Right cardiac atrium (tissue), 5 donors: ENCODE measurements around the gene TSC22D2. TPM values are rescaled to one million over a fixed set of nuclear protein-coding genes. Genes with fewer than 3 reads are reported as not detected.

Source experiments
- ATAC-seq, 2 donors: fragments of 200-7000 bp; cut with Tn5 transposase; one replicate each; pipeline versions ENCODE4 v1.8.0 to v1.9.1; 2020; ENCODE audit warnings: moderate library complexity in 2 of 2, mild to moderate bottlenecking in 1 of 2
- DNase-seq, 3 donors: peaks; one replicate each; pipeline ENCODE4 v3.0.0-alpha.2; 2020
- H3K27ac ChIP-seq: one replicate; pipeline ENCODE4 v1.5.1; 2013; ENCODE audit warnings: mild to moderate bottlenecking, low read length, control low read depth, moderate library complexity
- H3K27me3 ChIP-seq: one replicate; pipeline ENCODE4 v1.6.1; 2013; ENCODE audit not compliant: control insufficient read depth, insufficient read depth
- H3K4me1 ChIP-seq: one replicate; pipeline ENCODE4 v1.6.1; 2013; ENCODE audit warnings: low read length; ENCODE audit not compliant: control insufficient read depth, insufficient read depth
- H3K4me3 ChIP-seq: one replicate; pipeline ENCODE4 v1.5.1; 2013; ENCODE audit warnings: low read length, control low read depth
- H3K9me3 ChIP-seq: one replicate; pipeline ENCODE4 v1.6.1; 2013; ENCODE audit warnings: low read length; ENCODE audit not compliant: control insufficient read depth
- WGBS: extraction: QIAGEN DNeasy Blood & Tissue Kit; methylation state at CpG from one replicate; pipeline ENCODE4 v1.1.7; 2013; 5-methylcytosine and 5-hydroxymethylcytosine counted together
- intact Hi-C, 4 donors: fragments of 100-400 bp; cut with DNase I; formaldehyde crosslinking; loops; one replicate each; pipeline versions ENCODE4 v1.11.0 to v1.14.0; 2022 to 2023
- long read RNA-seq, 4 donors: library from polyadenylated mRNA; unstranded; transcript quantifications; one replicate each; pipeline ENCODE4 v2.0.0, GENCODE V29; 2020 to 2021
- polyA plus RNA-seq: library from polyadenylated mRNA; stranded (reverse); fragments of 200-250 nt; gene quantifications from one replicate; pipeline ENCODE4 v1.2.3, GENCODE V29; 2013
- total RNA-seq, 4 donors: library from RNA; stranded (reverse); fragmentation: NEBNext Ultra II Directional; extraction: Animal tissue kit (Norgen Biotek cat#: 25700); gene quantifications; one replicate each; pipeline ENCODE4 v1.2.1, GENCODE V29; 2021
- donor health status: healthy with polysubstance abuse.
- donor health status: DM: no; HTN: yes; CAD: no.
- donor health status: DM: no; HTN: no; CAD: no.
- donor health status: DM: no; HTN: yes; CAD: no; lungs with severe emphysema.
- donor health status: DM: yes; HTN: yes; CAD: no.

The TSC22D2 gene
- 10 to 100 TPM; 36.5 to 43.6 (median 38.1) TPM for total RNA-seq
- polyA plus RNA-seq, result 22.6 TPM
- long read RNA-seq, donor 1, full-length matches to known transcripts, result 115 of 122 reads
- long read RNA-seq, donor 1, partial matches to known transcripts, result 0 of 122 reads
- long read RNA-seq, donor 1, other reads (novel, unspliced or antisense), result 7 of 122 reads
- long read RNA-seq, donor 2, full-length matches to known transcripts, result 50 of 52 reads
- long read RNA-seq, donor 2, partial matches to known transcripts, result 0 of 52 reads
- long read RNA-seq, donor 2, other reads (novel, unspliced or antisense), result 2 of 52 reads
- long read RNA-seq, donor 3, full-length matches to known transcripts, result 184 of 215 reads
- long read RNA-seq, donor 3, partial matches to known transcripts, result 2 of 215 reads
- long read RNA-seq, donor 3, other reads (novel, unspliced or antisense), result 29 of 215 reads
- long read RNA-seq, donor 4, full-length matches to known transcripts, result 59 of 63 reads
- long read RNA-seq, donor 4, partial matches to known transcripts, result 0 of 63 reads
- long read RNA-seq, donor 4, other reads (novel, unspliced or antisense), result 4 of 63 reads

DNA sequence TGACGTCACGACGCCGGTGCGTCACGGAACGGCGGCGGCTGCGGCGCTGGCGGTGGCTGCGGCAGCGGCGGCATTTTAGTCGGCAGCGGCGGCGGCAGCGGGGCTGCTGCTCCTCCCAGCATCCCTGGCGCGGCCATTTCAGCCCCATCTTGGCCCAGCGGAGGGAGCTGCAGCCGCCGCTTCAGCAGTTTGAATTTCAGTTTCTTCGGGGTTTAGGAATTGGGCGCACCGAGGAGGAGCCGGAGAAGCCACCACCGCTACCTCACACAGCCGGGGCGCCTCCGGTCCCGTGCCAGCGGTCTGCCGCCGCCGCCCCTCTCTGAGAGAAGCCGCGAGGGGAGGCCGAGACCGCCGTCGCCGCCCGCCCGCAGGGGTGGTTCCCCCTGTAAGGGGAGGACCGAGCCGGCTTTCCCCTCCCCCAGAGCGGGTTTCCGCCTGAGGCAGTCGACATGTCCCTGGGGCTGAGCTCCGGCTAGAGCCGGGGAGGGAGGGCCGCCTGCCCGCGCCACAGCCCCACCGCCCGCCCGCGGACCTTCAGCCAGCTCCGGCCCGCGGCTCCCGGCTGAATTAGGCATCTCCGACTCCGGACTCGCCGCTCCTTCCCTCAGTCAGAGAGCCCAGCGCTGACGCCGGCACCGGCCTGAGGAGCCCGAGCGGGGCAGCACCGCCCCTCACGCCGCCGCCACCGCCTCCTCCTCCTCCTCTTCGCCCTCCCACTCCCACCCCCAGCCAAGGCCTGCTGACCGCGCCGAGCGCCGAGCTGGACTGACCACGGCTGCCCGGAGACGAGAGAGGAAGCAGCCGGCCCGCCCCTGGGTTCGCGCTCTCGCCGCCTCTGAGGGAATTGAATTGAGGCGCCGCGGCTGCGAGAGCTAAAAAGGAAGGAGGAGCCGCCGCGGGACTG, at the start of gene TSC22D2:
TSS of gene TSC22D2 (plus strand) at position 78 of the 904 bp plus-strand sequence. CDS start 1,053 bp downstream, outside the sequence.
- ATAC-seq, result peak; percentile 93
- no peaks in the 10 kb centered on the region for H3K4me1 ChIP-seq
- peak within 1 kb of the TSS; percentile 86 for H3K4me3 ChIP-seq
- no peaks in the 10 kb centered on the region for H3K27me3 ChIP-seq
- WGBS, result under 1% methylated on average over 101 of the region's 102 CpGs
- no peaks in the 10 kb centered on the region for H3K9me3 ChIP-seq
- peak within 1 kb of the TSS; percentile 99 for H3K27ac ChIP-seq
- peak; percentile 96 to 99 (median 98) for DNase-seq
- intact Hi-C loops, result loop anchor here in 2 of 4 donors (5.0 kb wide), 2 partner anchors 36 to 176 kb away; no protein-coding TSS in a partner anchor

DNA sequence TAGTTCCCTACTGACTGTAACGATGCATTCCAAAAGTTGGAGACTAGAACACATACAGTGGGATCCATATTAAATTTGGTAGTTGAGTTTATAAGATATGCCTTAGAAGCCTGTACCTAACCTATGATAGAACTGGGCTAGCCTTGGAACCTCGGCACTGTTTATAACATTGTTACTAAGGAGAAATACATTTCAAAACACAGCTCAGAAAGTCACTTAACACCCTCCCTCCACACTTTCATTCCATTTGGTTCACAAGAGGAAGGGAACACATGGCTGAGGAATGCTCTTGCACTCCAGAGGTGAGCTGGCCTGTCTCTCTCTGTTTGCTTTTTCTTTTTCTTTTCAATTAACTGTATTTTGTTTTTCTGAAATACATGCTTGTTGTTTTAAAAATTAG, 48.7 kb upstream of the TSC22D2 start:
- no peaks in the 10 kb centered on the region for H3K9me3 ChIP-seq
- H3K4me1 ChIP-seq, result no peaks in the 10 kb centered on the region
- 74% methylated on average over 2 of the region's 2 CpGs for WGBS
- H3K4me3 ChIP-seq, result no peak overlapping the region
- no peak overlapping the region for H3K27ac ChIP-seq
- no peaks in the 10 kb centered on the region for H3K27me3 ChIP-seq
- intact Hi-C loops, result loop anchor here in 1 of 4 donors (2.0 kb wide), 1 partner anchor 35 kb away; no protein-coding TSS in a partner anchor
- ATAC-seq, result no peak
- DNase-seq, result no peak

DNA sequence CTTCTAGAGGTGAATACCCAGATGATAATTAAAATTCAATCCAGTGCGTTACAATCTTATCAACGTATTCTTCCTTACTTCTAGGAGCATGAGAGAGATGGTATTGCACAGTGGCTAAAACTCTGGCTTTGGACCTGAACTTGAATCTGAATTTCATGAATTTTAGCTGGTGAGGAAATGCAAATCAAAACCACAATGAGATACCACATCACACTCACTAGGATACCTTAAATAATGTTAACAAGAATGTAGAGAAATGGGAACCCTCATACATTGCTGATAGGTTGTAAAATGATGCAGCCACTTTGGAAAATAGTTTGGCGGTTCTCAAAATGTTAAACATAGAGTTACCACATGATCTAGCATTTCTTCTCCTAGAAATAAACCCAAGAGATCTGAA, 47.1 kb upstream of the TSC22D2 start:
- Histone ChIP-seq H3K27me3 (no peaks in the 10 kb centered on the region), H3K4me1 (no peaks in the 10 kb centered on the region), H3K9me3 (no peaks in the 10 kb centered on the region), H3K27ac (no peak overlapping the region), H3K4me3 (no peak overlapping the region)
- intact Hi-C loops, result no loop called here
- ATAC-seq (no peak), DNase-seq (no peak)
- WGBS, result 92% methylated on average over 3 of the region's 3 CpGs

DNA sequence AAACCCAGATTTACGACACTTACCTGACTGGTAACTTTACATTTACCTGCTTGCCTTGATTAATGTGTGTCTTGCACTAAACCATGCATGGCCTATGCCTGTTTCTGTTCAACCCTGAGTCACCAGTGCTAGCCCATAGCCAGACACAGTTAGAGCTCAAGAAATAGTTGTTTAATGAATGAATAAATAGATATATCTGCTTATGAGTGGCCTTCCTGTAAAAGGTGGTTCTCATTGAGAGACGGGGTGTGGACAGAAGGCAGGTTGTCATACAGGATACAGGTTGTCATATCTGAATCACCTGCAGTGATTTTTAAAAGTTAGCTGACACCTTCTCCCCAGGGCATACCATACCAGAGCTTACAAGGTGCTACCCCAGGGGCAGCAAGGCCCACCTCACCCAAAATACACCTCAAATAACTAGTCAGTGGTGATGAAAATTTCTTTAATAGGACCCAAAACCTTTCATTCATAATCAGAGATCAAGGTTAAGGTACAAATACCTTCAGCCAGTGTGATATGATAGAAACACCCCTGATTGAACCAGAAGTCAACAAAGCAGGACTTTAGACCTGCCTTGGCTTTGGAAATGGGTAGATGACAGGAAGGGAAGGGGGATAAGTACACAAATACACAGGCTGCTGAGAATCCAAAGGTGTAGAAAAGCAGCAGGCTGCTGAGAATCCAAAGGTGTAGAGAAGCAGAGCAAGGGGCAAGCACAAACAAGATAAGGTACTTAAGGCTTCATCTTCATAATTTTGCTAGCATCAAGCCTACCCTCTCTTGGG, 45.4 kb upstream of the TSC22D2 start:
- no peak overlapping the region for H3K4me3 ChIP-seq
- DNase-seq, result no peak
- H3K9me3 ChIP-seq, result no peaks in the 10 kb centered on the region
- H3K27me3 ChIP-seq, result no peaks in the 10 kb centered on the region
- H3K27ac ChIP-seq, result no peak overlapping the region
- no peaks in the 10 kb centered on the region for H3K4me1 ChIP-seq
- WGBS, result 99% methylated on average over 2 of the region's 2 CpGs
- intact Hi-C loops, result no loop called here
- ATAC-seq, result no peak

DNA sequence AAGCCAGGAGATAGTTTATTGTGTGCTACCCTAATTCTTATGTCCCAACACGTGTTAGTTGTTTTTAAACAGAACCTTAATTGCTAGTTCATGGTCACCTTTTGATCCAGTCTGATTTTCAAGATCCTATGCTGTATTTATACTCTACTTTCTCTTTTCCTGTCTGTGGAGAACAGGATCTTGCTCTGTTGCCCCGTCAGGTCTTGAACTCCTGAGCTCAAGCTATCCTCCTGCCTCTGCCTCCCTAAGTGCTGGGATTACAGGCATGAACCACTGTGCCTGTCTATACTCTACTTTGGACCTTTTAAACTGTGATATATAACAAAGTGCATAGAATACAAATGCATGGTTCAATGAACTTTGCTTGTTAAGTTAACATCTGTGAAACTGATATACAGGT, 44.7 kb upstream of the TSC22D2 start:
- WGBS, result 91% methylated on average over 2 of the region's 2 CpGs
- ATAC-seq, result no peak
- Histone ChIP-seq H3K4me3 (no peak overlapping the region), H3K27ac (no peak overlapping the region), H3K9me3 (no peaks in the 10 kb centered on the region), H3K27me3 (no peaks in the 10 kb centered on the region), H3K4me1 (no peaks in the 10 kb centered on the region)
- intact Hi-C loops, result no loop called here
- DNase-seq, result no peak

DNA sequence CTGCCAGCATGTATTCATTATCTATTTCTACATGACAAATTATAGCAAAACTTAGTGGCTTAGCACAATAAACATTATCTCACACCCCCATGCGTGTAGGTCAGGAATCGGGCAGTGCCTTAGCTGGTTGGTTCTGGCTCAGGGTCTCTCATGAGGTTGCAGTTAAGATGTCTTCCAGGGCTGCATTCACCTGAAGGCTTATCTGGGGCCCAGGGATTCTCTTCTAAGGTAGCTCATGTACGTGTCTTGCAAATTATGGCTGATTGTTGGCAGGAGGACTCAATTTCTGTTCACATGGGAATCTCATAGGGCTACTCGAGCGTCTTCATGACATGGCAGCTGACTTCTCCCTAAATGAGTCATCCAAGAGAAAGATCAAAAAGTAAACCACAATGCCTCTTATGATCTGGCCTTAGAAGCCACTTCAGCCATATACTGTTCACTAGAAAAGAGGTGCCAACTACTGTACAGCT, 42.9 kb upstream of the TSC22D2 start:
- DNase-seq (no peak), ATAC-seq (no peak)
- no peaks in the 10 kb centered on the region for H3K9me3 ChIP-seq
- no peak overlapping the region for H3K27ac ChIP-seq
- no peaks in the 10 kb centered on the region for H3K4me1 ChIP-seq
- 75% methylated on average over 5 of the region's 5 CpGs for WGBS
- H3K27me3 ChIP-seq, result no peaks in the 10 kb centered on the region
- intact Hi-C loops, result no loop called here
- no peak overlapping the region for H3K4me3 ChIP-seq

DNA sequence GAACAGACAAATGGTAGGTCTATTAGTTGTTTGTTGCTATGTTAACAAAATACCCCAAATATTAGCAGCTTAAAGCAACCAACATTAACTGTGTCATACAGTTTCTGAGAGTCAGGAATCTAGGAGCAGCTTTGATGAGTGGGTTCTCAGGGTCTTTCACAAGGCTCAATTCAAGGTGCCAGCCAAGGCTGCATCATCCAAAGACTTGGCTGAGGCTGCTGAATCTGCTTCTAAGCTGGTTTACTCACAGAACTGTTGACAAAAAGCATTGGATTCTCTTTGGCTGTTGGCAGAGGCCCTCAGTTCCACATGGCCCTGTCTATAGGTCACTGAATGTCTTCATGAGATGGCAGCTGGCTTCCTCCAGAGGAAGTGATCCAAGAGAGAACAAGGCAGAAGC, 40.3 kb upstream of the TSC22D2 start:
- Histone ChIP-seq H3K4me3 (no peak overlapping the region), H3K4me1 (peaks cover 1% of the 10 kb centered on the region), H3K27ac (no peak overlapping the region), H3K9me3 (no peaks in the 10 kb centered on the region), H3K27me3 (no peaks in the 10 kb centered on the region)
- ATAC-seq (no peak), DNase-seq (no peak)
- intact Hi-C loops, result no loop called here

DNA sequence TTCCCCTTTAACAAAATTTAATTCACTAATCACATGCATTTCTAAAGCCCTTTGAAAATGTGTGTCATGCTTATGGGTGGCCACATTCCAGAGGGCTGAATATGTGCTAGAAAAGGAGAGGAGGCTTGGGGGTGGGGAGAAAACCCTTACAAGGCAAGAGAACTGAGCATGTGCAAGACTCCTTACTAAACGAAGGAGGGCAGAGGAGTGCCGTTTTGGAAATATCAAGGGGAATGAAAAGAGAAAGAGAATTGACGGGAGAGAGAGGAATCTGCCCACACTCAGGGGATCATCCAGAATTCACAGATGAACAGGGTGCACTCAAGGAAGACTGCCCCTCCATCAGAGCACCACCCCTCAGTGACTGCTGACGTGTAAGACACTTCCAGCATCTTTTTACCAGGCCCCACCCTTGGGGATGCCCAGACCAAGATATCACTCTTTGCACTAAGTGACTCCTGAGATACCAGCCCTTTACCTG, 37.9 kb upstream of the TSC22D2 start:
- intact Hi-C loops, result loop anchor here in 1 of 4 donors (5.0 kb wide), 1 partner anchor 37 kb away; the partner anchor contains the start of gene TSC22D2

DNA sequence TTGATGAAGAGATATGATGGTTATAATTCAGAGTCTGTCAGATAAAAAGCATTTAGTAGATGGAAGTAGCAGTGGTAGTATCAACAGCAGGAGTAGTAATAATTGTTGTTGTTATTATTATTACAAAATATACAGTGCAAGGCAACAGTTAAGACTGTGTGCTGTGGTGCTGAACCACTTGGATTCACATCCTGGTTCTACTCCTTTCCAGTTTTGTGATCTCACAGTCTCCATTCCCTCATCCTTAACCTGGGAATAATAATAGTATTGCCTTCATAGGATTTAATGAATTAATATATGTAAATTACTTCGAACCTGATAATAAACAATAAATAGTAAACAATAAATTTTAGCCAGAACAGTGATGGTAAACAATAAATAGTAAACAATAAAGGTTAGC, 37.1 kb upstream of the TSC22D2 start:
- Histone ChIP-seq H3K27ac (no peak overlapping the region), H3K27me3 (no peaks in the 10 kb centered on the region), H3K4me3 (peak overlapping the region; percentile 59), H3K4me1 (peaks cover 2% of the 10 kb centered on the region), H3K9me3 (no peaks in the 10 kb centered on the region)
- ATAC-seq (no peak), DNase-seq (no peak)
- intact Hi-C loops, result loop anchor here in 1 of 4 donors (5.0 kb wide), 1 partner anchor 36 kb away; the partner anchor contains the start of gene TSC22D2
- WGBS, result 67% methylated on average over 1 of the region's 1 CpG

More for the DNA sequence above, 37.9 kb upstream of the TSC22D2 start:
- no peaks in the 10 kb centered on the region for H3K9me3 ChIP-seq
- no peaks in the 10 kb centered on the region for H3K27me3 ChIP-seq
- peak overlapping the region; percentile 2 for H3K4me3 ChIP-seq
- peak; percentile 68 to 71 for ATAC-seq
- WGBS, result 14% methylated on average over 4 of the region's 4 CpGs
- H3K4me1 ChIP-seq, result peaks cover 2% of the 10 kb centered on the region
- H3K27ac ChIP-seq, result peak overlapping the region; percentile 57
- DNase-seq, result peak in 1 of 3 donors; percentile 55

DNA sequence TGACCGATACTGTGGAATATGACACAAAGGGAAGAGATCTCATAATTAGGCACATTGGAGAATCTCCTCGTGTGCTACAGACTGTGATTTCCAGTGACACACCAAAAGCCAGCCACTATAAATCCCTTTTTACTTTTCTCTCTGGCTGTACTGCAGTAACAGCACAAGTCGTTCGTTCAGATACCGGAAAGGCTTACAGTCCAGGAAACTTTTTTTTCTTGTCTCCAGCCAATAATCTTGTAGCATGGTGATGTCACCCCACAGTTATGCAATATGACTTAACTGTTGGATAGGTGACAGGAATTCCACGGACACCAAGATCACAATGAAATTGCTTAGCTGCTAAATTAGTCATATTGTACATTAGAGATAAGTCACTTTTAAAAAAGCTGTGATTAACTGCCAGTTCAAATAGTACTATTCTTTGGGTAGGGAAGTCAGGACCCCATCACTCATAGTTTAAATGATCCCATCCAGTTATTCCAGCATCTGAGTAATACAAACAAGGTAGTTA, 36.3 kb upstream of the TSC22D2 start:
- H3K27me3 ChIP-seq, result no peaks in the 10 kb centered on the region
- peak overlapping the region; percentile 94 for H3K27ac ChIP-seq
- ATAC-seq, result peak; percentile 93 to 96
- DNase-seq, result peak in 1 of 3 donors; percentile 33
- no peaks in the 10 kb centered on the region for H3K9me3 ChIP-seq
- peak overlapping the region; percentile 59 for H3K4me3 ChIP-seq
- WGBS, result 8% methylated on average over 6 of the region's 6 CpGs
- intact Hi-C loops, result loop anchor here in 1 of 4 donors (5.0 kb wide), 1 partner anchor 36 kb away; the partner anchor contains the start of gene TSC22D2
- H3K4me1 ChIP-seq, result peaks cover 2% of the 10 kb centered on the region
